ENCODE measurements around the gene SLAMF6.

The SLAMF6 gene

GRCh38 chr1:160437432-160438316, 85.4 kb downstream of the SLAMF6 start:
- TF ChIP-seq CTCF (IDR thresholded peaks at IDR 0.05; ENCODE audit: insufficient read depth, low read length, missing control alignments), result no peak
- DNase-seq (ENCODE audit: low read depth, low spot score), result no peak
- no peak overlapping the region for H3K4me3 ChIP-seq (ENCODE audit: low read depth, low read length)
- POLR2A ChIA-PET, result no interaction called here
- CTCF ChIA-PET, result interaction anchor here (1.2 to 1.3 kb wide), 2 partner anchors 9 to 11 kb away, joined by 3 to 6 read pairs; no protein-coding TSS in a partner anchor

GRCh38 chr1:160436966-160437365, 86.1 kb downstream of the SLAMF6 start:
- TF ChIP-seq CTCF (IDR thresholded peaks at IDR 0.05; ENCODE audit: insufficient read depth, low read length, missing control alignments), result no peak
- POLR2A ChIA-PET, result no interaction called here
- H3K4me3 ChIP-seq (ENCODE audit: low read depth, low read length), result no peak overlapping the region
- DNase-seq (ENCODE audit: low read depth, low spot score), result no peak
- CTCF ChIA-PET, result interaction anchor here (1.3 kb wide), 1 partner anchor 11 kb away, joined by 3 read pairs; no protein-coding TSS in a partner anchor
